Measurements from ENCODE around the gene GPR156. TPM values are rescaled to one million over a fixed set of nuclear protein-coding genes. Genes with fewer than 3 reads are reported as not detected.

Gene GPR156
- polyA plus RNA-seq, 1 of the 3 experiments (the other 2 are of a cell fraction): 0.31 TPM

- Histone ChIP-seq H3K9me3 (no peaks in the 10 kb centered on the region), H3K27me3 (ENCODE audit: insufficient read depth) (no peaks in the 10 kb centered on the region), H2AFZ (ENCODE audit: low read depth) (no peak overlapping the region), H3K36me3 (replicated peaks in 1 of 2; ENCODE audit: control insufficient read depth in 1 of 2, insufficient read depth in 2 of 2, low read length in 1 of 2) (no peaks in the 10 kb centered on the region), H3K27ac (ENCODE audit: low read depth in 2 of 2, low read length in 1 of 2) (no peak overlapping the region), H3K9me2 (no peaks in the 10 kb centered on the region), H3F3A (replicated peaks; ENCODE audit: insufficient read depth) (no peaks in the 10 kb centered on the region), H3K4me2 (no peak overlapping the region), H4K20me1 (ENCODE audit: insufficient read depth) (no peaks in the 10 kb centered on the region), H3K4me3 (ENCODE audit: low read depth in 2 of 2, low read length in 1 of 2) (no peak overlapping the region), H3K9ac (no peak overlapping the region), H3K4me1 (ENCODE audit: control insufficient read depth in 1 of 2, insufficient read depth in 2 of 2, low read depth in 1 of 2, low read length in 1 of 2) (peaks cover 0 to 8% of the 10 kb centered on the region in 2 experiments; a peak in 1 of 4 replicates), H3K79me2 (ENCODE audit: insufficient read depth) (no peaks in the 10 kb centered on the region)
- no peak for TF ChIP-seq IRF3 (IDR thresholded peaks at IDR 0.05; ENCODE audit: low read depth, low read length)
- no peak for TF ChIP-seq NRF1 (IDR thresholded peaks at IDR 0.05; ENCODE audit: low read depth, low read length)
- TF ChIP-seq ZBTB33 (IDR thresholded peaks at IDR 0.05; ENCODE audit: borderline replicate concordance, low read depth): no peak
- no peak for TF ChIP-seq RAD21 (IDR thresholded peaks at IDR 0.05; ENCODE audit: low read length)
- no peak for TF ChIP-seq JUND (IDR thresholded peaks at IDR 0.05)
- no peak for TF ChIP-seq YY1 (IDR thresholded peaks at IDR 0.05; ENCODE audit: low read depth)
- TF ChIP-seq SMC3 (IDR thresholded peaks at IDR 0.05; ENCODE audit: low read depth, low read length): no peak
- TF ChIP-seq NFIC (IDR thresholded peaks at IDR 0.05; ENCODE audit: borderline replicate concordance): no peak
- no peak for TF ChIP-seq MEF2A (IDR thresholded peaks at IDR 0.05; ENCODE audit: borderline replicate concordance, low read depth)
- no peak for TF ChIP-seq FOXM1 (IDR thresholded peaks at IDR 0.05; ENCODE audit: low read depth)
- TF ChIP-seq, protein P1, sequence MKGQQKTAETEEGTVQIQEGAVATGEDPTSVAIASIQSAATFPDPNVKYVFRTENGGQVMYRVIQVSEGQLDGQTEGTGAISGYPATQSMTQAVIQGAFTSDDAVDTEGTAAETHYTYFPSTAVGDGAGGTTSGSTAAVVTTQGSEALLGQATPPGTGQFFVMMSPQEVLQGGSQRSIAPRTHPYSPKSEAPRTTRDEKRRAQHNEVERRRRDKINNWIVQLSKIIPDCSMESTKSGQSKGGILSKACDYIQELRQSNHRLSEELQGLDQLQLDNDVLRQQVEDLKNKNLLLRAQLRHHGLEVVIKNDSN (IDR thresholded peaks at IDR 0.05; ENCODE audit: borderline replicate concordance, low read depth): no peak
- no peak for TF ChIP-seq TCF12 (IDR thresholded peaks at IDR 0.05)
- TF ChIP-seq, protein P2, sequence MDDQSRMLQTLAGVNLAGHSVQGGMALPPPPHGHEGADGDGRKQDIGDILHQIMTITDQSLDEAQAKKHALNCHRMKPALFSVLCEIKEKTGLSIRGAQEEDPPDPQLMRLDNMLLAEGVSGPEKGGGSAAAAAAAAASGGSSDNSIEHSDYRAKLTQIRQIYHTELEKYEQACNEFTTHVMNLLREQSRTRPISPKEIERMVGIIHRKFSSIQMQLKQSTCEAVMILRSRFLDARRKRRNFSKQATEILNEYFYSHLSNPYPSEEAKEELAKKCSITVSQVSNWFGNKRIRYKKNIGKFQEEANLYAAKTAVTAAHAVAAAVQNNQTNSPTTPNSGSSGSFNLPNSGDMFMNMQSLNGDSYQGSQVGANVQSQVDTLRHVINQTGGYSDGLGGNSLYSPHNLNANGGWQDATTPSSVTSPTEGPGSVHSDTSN (IDR thresholded peaks at IDR 0.05): no peak
- TF ChIP-seq CHD2 (IDR thresholded peaks at IDR 0.05; ENCODE audit: low read length, partially characterized antibody): no peak
- no peak for TF ChIP-seq GABPA (IDR thresholded peaks at IDR 0.05; ENCODE audit: low read depth)
- no peak for TF ChIP-seq REST (IDR thresholded peaks at IDR 0.05; ENCODE audit: low read depth, low read length)
- TF ChIP-seq MXI1 (IDR thresholded peaks at IDR 0.05; ENCODE audit: low read depth, low read length): no peak
- no peak for TF ChIP-seq SIN3A (IDR thresholded peaks at IDR 0.05; ENCODE audit: borderline replicate concordance, low read depth, low read length)
- no peak for TF ChIP-seq RFX5 (IDR thresholded peaks at IDR 0.05; ENCODE audit: low read length)
- DNase-seq: no peak
- 79% methylated on average over 2 of the region's 2 CpGs for WGBS (ENCODE audit: low lambda C conversion rate)
- ChIA-PET POLR2A (no interaction called here), CTCF (interaction anchor here (1.2 to 1.4 kb wide), 2 partner anchors 15 to 62 kb away, joined by 3 read pairs; no protein-coding TSS in a partner anchor)
Observed at GRCh38 chr3:120286465-120286864, 1.4 kb upstream of the GPR156 start.
